ENCODE data around the gene OVAAL.

DNA sequence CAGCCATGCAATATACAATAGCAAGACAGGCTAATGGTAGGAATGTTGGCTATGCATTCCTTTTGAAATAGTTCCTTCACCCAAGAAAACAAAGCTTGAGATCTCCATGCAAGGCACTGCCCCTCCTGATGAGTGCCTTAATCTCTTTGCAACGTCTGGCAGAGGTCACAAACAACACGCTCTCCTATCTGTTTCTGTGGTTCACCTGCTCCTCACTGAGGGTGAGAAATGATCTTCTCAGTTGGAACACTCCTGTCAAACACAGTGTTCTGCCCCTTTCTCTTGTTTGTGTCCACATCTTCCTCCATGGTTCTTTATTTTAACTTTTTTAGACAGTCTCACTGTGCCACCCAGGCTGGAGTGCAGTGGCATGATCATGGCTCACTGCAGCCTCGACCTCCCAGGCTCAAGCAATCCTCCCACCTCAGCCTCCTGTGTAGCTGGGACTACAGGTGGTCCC is 51.8 kb downstream of the OVAAL start:
- peak; percentile 96 for TF ChIP-seq EP300 (IDR thresholded peaks at IDR 0.05; ENCODE audit: low read length)
- TF ChIP-seq NONO (IDR thresholded peaks at IDR 0.05; ENCODE audit: low read depth in 2 of 2, low read length in 1 of 2): no peak
- TF ChIP-seq, protein P1, sequence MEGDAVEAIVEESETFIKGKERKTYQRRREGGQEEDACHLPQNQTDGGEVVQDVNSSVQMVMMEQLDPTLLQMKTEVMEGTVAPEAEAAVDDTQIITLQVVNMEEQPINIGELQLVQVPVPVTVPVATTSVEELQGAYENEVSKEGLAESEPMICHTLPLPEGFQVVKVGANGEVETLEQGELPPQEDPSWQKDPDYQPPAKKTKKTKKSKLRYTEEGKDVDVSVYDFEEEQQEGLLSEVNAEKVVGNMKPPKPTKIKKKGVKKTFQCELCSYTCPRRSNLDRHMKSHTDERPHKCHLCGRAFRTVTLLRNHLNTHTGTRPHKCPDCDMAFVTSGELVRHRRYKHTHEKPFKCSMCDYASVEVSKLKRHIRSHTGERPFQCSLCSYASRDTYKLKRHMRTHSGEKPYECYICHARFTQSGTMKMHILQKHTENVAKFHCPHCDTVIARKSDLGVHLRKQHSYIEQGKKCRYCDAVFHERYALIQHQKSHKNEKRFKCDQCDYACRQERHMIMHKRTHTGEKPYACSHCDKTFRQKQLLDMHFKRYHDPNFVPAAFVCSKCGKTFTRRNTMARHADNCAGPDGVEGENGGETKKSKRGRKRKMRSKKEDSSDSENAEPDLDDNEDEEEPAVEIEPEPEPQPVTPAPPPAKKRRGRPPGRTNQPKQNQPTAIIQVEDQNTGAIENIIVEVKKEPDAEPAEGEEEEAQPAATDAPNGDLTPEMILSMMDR (IDR thresholded peaks at IDR 0.05 in 2 of 3, conservative IDR thresholded peaks at IDR 0.05 in 1 of 3; ENCODE audit: insufficient read depth in 2 of 3, low read depth in 1 of 3, low read length in 3 of 3): no peak
- 0 out of 2 replicates have a peak, but pooled peaks have one; percentile 20 for TF ChIP-seq SREBF1 (IDR thresholded peaks at IDR 0.05; ENCODE audit: borderline replicate concordance, low read depth, low read length)
- TF ChIP-seq, protein P2, sequence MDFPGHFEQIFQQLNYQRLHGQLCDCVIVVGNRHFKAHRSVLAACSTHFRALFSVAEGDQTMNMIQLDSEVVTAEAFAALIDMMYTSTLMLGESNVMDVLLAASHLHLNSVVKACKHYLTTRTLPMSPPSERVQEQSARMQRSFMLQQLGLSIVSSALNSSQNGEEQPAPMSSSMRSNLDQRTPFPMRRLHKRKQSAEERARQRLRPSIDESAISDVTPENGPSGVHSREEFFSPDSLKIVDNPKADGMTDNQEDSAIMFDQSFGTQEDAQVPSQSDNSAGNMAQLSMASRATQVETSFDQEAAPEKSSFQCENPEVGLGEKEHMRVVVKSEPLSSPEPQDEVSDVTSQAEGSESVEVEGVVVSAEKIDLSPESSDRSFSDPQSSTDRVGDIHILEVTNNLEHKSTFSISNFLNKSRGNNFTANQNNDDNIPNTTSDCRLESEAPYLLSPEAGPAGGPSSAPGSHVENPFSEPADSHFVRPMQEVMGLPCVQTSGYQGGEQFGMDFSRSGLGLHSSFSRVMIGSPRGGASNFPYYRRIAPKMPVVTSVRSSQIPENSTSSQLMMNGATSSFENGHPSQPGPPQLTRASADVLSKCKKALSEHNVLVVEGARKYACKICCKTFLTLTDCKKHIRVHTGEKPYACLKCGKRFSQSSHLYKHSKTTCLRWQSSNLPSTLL (IDR thresholded peaks at IDR 0.05): no peak
- TF ChIP-seq MYC (IDR thresholded peaks at IDR 0.05; ENCODE audit: low read depth, low read length): peak; percentile 57; the same call in 1 of the 2 replicates
- no peak for TF ChIP-seq MYC (CRISPR knock-in tag; IDR thresholded peaks at IDR 0.05; ENCODE audit: borderline replicate concordance, low read depth)
- TF ChIP-seq, protein P3, sequence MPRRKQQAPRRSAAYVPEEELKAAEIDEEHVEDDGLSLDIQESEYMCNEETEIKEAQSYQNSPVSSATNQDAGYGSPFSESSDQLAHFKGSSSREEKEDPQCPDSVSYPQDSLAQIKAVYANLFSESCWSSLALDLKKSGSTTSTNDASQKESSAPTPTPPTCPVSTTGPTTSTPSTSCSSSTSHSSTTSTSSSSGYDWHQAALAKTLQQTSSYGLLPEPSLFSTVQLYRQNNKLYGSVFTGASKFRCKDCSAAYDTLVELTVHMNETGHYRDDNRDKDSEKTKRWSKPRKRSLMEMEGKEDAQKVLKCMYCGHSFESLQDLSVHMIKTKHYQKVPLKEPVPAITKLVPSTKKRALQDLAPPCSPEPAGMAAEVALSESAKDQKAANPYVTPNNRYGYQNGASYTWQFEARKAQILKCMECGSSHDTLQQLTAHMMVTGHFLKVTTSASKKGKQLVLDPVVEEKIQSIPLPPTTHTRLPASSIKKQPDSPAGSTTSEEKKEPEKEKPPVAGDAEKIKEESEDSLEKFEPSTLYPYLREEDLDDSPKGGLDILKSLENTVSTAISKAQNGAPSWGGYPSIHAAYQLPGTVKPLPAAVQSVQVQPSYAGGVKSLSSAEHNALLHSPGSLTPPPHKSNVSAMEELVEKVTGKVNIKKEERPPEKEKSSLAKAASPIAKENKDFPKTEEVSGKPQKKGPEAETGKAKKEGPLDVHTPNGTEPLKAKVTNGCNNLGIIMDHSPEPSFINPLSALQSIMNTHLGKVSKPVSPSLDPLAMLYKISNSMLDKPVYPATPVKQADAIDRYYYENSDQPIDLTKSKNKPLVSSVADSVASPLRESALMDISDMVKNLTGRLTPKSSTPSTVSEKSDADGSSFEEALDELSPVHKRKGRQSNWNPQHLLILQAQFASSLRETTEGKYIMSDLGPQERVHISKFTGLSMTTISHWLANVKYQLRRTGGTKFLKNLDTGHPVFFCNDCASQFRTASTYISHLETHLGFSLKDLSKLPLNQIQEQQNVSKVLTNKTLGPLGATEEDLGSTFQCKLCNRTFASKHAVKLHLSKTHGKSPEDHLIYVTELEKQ (CRISPR knock-in tag; IDR thresholded peaks at IDR 0.05): no peak
- no peak for TF ChIP-seq MCM5 (IDR thresholded peaks at IDR 0.05; ENCODE audit: low read depth)
- peak; percentile 91 for TF ChIP-seq NCOR1 (IDR thresholded peaks at IDR 0.05)
- no peak for TF ChIP-seq ZNF347 (CRISPR knock-in tag; IDR thresholded peaks at IDR 0.05; ENCODE audit: low read depth)
- no peak for TF ChIP-seq ZNF282 (CRISPR knock-in tag; IDR thresholded peaks at IDR 0.05)
- TF ChIP-seq TAF15 (IDR thresholded peaks at IDR 0.05; ENCODE audit: low read depth, low read length): no peak
- TF ChIP-seq NUFIP1 (IDR thresholded peaks at IDR 0.05; ENCODE audit: partially characterized antibody): no peak
- no peak for TF ChIP-seq TARDBP (IDR thresholded peaks at IDR 0.05)
